ENCODE results near the gene ZNF750. TPM values are rescaled to one million over a fixed set of nuclear protein-coding genes. Genes with fewer than 3 reads are reported as not detected.

Gene ZNF750
- total RNA-seq, 2 donors from 2014 or later: not detected

DNA sequence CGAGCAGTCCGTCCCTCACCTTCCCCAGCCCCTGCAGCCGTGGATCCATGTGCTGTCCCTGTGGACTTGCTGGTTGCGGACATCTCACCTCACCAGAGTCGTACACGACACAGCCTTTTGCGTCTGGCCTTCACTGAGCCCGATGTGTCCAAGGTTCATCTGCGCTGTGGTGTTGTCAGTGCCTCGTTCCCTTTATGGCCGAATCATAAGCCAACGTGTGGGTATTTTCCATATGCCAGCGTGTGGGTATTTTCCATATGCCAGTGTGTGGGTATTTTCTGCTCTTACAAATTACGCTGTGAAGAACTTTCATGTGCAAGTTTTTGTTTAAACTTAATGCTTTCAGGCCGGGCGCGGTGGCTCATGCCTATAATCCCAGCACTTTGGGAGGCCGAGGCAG lies 56.3 kb downstream of the ZNF750 start:
- H3K36me3 Mint-ChIP-seq: peaks cover 0 to 5% of the 10 kb centered on the region in 2 donors
- no peaks in the 10 kb centered on the region for H3K9me3 Mint-ChIP-seq
- ATAC-seq (no peak), DNase-seq (ENCODE audit: low spot score in 2 of 2) (no peak)
- no peak overlapping the region for H3K27ac Mint-ChIP-seq

DNA sequence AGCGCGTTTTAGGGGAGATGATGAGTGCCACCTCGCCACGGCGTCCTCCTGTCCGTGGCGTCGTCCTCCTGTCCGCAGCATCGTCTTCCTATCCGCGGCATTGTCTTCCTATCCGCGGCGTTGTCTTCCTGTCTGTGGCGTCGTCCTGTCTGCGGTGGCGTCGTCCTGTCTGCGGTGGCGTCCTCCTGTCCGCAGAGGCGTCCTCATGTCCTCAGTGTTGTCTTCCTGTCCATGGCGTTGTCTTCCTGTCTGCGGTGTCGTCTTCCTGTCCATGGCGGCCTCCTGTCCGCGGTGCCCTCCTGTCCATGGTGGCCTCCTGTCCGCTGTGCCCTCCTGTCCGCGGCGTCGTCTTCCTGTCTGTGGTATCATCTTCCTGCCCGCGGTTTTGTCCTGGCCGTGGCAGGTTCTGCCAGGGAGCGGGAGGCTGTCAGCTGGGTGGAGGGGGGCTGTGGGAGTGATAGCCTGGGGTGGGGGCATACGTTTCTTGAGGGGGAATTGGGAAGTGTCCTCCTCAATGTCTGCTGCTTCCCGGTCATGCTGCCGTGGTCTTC lies 57.1 kb downstream of the ZNF750 start:
- Mint-ChIP-seq H3K36me3 (peaks cover 0 to 5% of the 10 kb centered on the region in 2 donors), H3K27ac (peak overlapping the region; percentile 29 to 75), H3K9me3 (no peaks in the 10 kb centered on the region)
- ATAC-seq (no peak), DNase-seq (ENCODE audit: low spot score in 2 of 2) (no peak)

DNA sequence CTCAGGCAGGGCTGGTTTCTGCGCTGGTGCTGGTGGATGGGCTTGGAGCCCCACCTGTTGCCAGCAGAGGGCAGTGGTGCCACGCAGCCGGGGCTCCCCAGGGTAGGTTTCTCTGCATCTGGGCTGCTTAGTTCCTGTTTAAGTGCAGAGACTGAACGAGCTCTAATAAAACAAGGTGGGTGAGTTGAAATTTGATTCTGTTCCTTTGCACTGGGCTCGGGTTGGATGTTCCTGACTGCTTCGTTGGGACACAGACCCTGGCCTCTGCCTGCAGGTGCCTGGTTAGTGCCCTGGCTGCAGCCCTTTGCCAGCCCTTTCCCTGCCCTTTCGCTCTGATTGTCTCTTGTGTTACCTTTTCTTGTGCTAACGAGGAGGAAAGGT lies 57.9 kb downstream of the ZNF750 start:
- peak overlapping the region in 1 of 2 donors; percentile 75 for H3K27ac Mint-ChIP-seq
- H3K9me3 Mint-ChIP-seq: no peaks in the 10 kb centered on the region
- peak; percentile 67 to 88 for DNase-seq (ENCODE audit: low spot score in 2 of 2)
- peak; percentile 99 for ATAC-seq
- H3K36me3 Mint-ChIP-seq: peaks cover 5 to 6% of the 10 kb centered on the region in 2 donors

DNA sequence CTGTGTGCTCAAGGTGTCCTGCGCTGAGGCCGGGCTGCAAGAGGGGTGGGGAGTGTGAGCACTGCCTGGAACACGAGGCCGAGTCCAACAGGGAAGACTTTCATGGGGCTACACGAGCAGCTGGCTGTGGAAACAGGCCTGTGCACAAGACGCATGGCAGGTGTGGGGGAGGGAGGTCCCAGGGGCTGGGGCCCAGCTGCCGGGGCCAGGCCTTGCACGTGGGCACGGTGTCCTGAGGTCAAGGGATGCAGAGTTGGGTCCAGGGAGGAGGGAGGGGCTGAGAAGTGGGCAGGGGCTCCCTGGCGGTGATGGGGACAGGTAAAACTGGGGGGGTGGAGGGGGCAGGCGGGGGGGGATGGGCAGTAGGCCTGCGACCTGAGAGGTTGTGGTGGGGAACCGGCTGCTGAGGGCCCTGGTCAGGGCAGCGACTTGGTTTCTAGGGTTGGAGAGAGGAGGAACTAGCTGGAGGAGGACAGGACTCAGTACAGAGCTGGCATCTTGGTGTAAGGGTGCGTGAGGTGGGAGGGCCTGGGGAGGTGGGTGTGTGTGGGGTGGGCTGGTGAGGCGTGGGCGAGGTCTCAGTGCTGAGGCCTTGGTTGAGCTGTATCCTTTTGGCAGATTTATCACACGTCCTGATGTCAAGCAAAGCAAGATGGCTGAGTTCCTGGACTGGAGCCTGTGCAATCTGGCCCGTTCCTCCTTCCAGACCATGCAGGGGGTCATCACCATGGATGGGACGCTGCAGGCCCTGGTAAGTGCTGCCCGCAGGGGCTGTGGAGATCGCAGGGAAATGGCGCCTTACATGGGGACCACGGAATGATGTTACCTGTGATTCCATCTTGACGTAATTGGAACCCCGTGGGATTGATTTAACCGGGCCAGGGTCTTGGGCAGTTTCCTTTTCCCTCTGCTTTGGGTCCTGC lies 58.6 kb downstream of the ZNF750 start:
- ATAC-seq: peak; percentile 28 to 44
- Mint-ChIP-seq H3K36me3 (peaks cover 5 to 6% of the 10 kb centered on the region in 2 donors), H3K27ac (peak overlapping the region in 1 of 2 donors; percentile 75), H3K9me3 (no peaks in the 10 kb centered on the region)
- DNase-seq (ENCODE audit: low spot score in 2 of 2): no peak

DNA sequence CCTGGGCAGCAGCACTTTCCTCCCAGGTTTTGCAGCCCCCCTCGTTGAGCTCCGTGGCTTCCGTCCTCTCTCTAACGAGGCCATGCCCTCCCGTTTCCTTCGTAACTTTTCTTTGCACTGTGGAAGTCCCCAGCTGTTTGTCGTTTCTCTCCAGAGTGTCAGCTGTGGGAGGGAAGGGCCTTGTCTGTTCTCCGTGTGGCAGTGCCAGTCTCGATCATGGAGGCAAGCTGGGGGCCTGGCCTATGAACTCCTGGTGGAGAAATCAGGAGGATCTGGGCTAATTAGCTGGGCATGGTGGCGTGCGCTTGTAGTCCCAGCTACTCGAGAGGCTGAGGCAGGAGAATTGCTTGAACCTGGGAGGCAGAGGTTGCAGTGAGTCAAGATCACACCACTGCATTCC lies 59.6 kb downstream of the ZNF750 start:
- H3K9me3 Mint-ChIP-seq: no peaks in the 10 kb centered on the region
- no peak for ATAC-seq

GRCh38 chr17:82779541-82779940 lies 60.3 kb downstream of the ZNF750 start:
- Mint-ChIP-seq H3K27ac (no peak overlapping the region), H3K36me3 (peaks cover 5 to 6% of the 10 kb centered on the region in 2 donors), H3K9me3 (no peaks in the 10 kb centered on the region)
- DNase-seq (ENCODE audit: low spot score in 2 of 2) (no peak), ATAC-seq (no peak)

More for the DNA sequence above, 59.6 kb downstream of the ZNF750 start:
- Mint-ChIP-seq H3K36me3 (peaks cover 5 to 6% of the 10 kb centered on the region in 2 donors), H3K27ac (peak overlapping the region in 1 of 2 donors; percentile 52)
- DNase-seq (ENCODE audit: low spot score in 2 of 2): no peak

Other genes starting within 250 kb of the ZNF750 start
- 10 to 100 TPM; 33.9 to 89.9 TPM for gene WDR45B, start 191.6 kb downstream of the ZNF750 start, total RNA-seq
- gene RAB40B, start 141.3 kb downstream of the ZNF750 start, total RNA-seq: 1 to 10 TPM; 1.7 to 2.8 TPM
- gene FN3KRP, start 123.3 kb downstream of the ZNF750 start, total RNA-seq: 10 to 100 TPM; 45.9 to 51.2 TPM
- 1 to 10 TPM; 3.5 to 7.0 TPM for gene FN3K, start 104.4 kb downstream of the ZNF750 start, total RNA-seq
- 100 to 1,000 TPM in 1 of 2 donors, 10 to 100 TPM in 1; 67.4 to 147 TPM for gene TBCD, start 88.0 kb downstream of the ZNF750 start, total RNA-seq
- gene METRNL, start 239.6 kb upstream of the ZNF750 start, total RNA-seq: 10 to 100 TPM in 1 of 2 donors, 1 to 10 TPM in 1; 9.1 to 32.4 TPM

Measured in activated naive CD4-positive, alpha-beta T cell treated with anti-CD3 and anti-CD28 coated beads, Interleukin-2, amount 50 U/mL, for 72 hours (primary cell).